Stimulated activated CD8-positive, alpha-beta memory T cell treated with anti-CD3 and anti-CD28 coated beads, Interleukin-4, amount 100 ng/mL, for 24 hours (primary cell): ENCODE measurements around the gene NDUFAF3.

Source experiments
- DNase-seq: peaks from one replicate; pipeline ENCODE4 v3.0.0-alpha.2; 2020; ENCODE audit warnings: low read depth

NDUFAF3 gene

DNA sequence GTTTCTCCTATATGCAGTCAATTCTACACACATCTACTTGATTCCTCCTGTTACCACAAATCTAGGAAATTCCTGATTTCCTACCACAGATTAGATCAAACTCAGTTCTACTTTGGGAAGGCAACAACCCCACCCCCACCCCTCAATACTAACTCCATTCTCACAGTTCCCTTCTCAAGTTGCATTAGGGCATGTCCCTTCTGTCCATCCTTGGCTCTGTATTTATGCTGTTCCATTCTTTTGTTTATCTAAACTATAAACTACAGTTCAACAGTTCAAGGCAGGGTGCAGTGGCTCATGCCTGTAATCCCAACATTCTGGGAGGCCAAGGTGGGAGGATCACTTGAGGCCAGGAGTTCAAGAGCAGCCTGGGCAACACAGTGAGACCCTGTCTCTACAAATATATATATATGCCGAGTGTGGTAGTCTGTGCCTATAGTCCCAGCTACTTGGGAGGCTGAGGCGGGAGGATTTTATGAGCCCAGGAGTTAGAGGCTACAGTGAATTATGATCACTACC lies 32.5 kb downstream of the NDUFAF3 start:
- DNase-seq: no peak

DNA sequence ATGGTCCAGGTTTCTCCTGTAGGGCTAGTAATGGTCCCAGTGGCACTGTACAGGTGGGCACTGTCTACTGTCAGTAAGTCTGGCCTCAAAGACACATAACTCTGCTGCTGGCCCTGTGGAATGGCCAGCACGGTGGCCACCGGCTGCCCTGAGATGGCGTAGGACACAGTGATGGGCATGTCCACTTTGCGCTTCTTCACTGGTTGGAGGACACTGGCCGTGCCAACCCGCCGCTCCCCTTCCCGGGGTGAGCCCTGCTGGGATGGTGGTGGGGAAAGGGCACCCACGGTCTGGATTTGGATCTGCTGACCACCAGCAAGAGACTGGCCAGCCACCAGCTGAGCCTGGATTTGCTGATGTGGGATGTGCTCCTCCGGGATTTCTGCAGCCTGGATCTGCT lies 35.3 kb downstream of the NDUFAF3 start:
- no peak for DNase-seq

DNA sequence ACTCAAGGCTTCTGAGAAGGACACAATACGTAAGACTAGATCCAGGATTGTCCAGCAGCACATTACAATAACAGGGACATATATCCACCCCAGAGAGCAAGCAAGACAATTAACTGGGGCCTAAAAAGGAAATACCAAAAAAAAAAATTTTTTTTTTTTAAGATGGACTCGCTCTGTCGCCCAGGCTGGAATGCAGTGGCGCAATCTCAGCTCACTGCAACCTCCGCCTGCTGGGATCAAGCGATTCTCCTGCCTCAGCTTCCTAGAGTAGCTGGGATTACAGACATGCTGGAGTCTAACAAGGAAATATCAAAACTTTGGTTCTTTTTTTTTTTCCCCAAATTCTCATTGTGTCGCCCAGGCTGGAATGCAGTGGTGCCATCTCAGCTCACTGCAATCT lies 36.1 kb downstream of the NDUFAF3 start:
- DNase-seq: no peak
